ENCODE results near the gene TTC27.

TTC27 gene

DNA sequence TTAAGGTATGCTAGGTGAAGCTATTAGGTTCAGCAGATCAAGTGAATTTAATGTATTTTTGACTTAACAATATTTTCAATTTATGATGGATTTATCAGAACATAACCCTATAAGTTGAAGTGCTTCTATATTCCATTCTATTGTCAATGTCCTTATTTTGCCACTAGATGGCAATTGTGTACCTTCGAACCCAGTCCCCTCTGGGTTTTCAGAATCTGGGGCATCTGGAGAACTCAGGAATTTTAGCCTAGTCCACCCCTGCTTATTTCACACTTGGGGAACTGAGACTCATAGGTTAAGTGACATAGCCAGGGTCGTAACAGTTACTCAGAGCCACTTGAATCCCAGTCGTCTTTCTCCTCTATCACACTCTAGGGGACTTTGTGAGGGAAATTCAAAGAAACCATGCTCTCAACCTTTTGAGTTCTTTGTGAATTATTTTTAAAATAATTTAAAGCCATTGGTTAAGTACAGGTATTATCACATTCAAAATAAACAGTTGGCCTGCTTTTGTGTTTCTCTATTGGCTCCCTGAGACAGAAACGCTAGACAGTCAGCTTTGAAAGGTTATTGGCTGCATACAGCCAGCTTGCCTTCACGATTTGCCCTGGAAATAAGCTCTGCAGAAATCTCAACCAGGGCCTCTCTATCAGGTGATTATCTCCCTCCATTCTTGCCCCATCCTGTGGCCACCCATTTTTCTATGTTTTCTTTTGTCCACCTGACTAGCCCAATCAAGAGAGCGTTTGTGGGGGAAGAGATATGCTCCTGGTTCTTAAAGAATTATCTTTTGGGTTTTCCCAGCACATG, 145.0 kb downstream of the TTC27 start:
- TF ChIP-seq CTCF (IDR thresholded peaks at IDR 0.05) (peak; percentile 77), ZFX (IDR thresholded peaks at IDR 0.05; ENCODE audit: borderline replicate concordance) (no peak)
- H3K27ac ChIP-seq = no peak overlapping the region

GRCh38 chr2:32773448-32773808, 145.6 kb downstream of the TTC27 start:
- no peak overlapping the region for H3K27ac ChIP-seq
- no peak for TF ChIP-seq ZFX (IDR thresholded peaks at IDR 0.05; ENCODE audit: borderline replicate concordance)
- TF ChIP-seq CTCF (IDR thresholded peaks at IDR 0.05) = no peak

DNA sequence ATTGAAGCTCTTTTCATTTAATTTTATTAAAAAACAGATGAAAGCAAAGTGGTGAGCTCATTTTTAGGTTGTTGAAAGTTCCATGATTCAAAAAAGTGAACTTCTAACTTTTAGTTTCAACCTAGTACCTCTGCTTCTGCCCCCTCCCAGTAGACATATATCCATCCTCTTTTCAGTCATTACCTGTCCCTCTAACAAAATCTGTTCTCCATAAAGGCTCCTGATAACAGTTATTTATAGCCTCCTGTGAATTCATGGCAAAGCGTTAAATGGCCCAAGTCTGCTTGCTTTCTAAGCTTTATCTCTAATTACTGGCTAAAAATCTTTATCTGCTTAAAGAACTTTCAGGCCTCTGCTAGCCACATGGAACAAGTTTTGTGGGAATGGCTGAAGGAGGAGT, 148.1 kb downstream of the TTC27 start:
- H3K27ac ChIP-seq = no peak overlapping the region
- TF ChIP-seq ZFX (IDR thresholded peaks at IDR 0.05; ENCODE audit: borderline replicate concordance) = no peak
- no peak for TF ChIP-seq CTCF (IDR thresholded peaks at IDR 0.05)

GRCh38 chr2:32777714-32778113, 149.9 kb downstream of the TTC27 start:
- TF ChIP-seq ZFX (IDR thresholded peaks at IDR 0.05; ENCODE audit: borderline replicate concordance) (no peak), CTCF (IDR thresholded peaks at IDR 0.05) (no peak)
- H3K27ac ChIP-seq = no peak overlapping the region

DNA sequence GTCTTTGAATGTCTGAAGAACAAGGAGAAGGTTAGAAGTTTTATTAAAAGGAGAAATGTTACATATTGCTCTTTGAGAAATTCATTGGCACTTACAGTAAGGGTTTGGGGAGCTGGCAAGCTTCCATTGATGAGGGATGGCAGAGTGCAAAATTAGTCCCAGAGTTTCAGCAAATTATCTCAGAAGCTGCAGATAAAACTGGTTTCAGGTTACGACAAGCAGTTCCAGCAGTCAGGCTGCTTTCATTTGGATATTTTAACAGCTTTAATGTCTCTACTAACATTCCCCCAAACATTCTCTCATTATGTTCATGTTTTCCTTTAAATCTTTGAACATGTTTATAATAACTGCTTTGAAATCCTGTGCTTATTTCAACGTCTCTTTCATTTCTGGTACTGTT, 153.1 kb downstream of the TTC27 start:
- TF ChIP-seq CTCF (IDR thresholded peaks at IDR 0.05) = no peak
- TF ChIP-seq ZFX (IDR thresholded peaks at IDR 0.05; ENCODE audit: borderline replicate concordance) = no peak
- H3K27ac ChIP-seq = no peak overlapping the region

DNA sequence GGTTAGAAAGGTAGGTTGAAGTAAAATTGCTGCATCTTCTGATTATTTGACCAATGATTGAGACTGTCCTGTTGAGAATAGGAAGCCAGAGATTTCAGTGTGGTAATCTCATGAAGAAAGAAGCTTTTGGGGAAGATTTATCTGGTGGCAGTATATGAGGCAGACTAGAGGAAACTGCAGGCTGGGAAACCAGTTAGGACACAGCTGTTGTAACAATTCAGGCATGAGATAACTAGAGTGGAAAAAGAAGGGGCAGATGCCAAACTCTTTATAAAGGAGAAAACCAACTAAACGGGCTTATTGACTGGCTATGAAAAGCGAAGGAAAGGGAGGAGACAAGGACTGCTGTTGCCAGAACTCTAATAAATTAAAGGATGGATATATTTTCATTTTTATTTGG, 155.6 kb downstream of the TTC27 start:
- H3K27ac ChIP-seq = no peak overlapping the region
- TF ChIP-seq CTCF (IDR thresholded peaks at IDR 0.05) = no peak

GRCh38 chr2:32783933-32784332, 156.1 kb downstream of the TTC27 start:
- no peak for TF ChIP-seq ZFX (IDR thresholded peaks at IDR 0.05; ENCODE audit: borderline replicate concordance)
- TF ChIP-seq CTCF (IDR thresholded peaks at IDR 0.05) = no peak
- H3K27ac ChIP-seq = no peak overlapping the region

All from 22Rv1 (cell line).